SKM-1 treated with dmso at 0.1 percent for 144 hours (cell line): ENCODE measurements around the gene TMEM258.

Experiments
- DNase-seq: peaks from one replicate; lab custom pipeline; 2025; ENCODE audit not compliant: unreplicated experiment; lab: John Stamatoyannopoulos, UW

Gene TMEM258

GRCh38 chr11:61744609-61745156 is 47.7 kb downstream of the TMEM258 start:
- DNase-seq, result no peak

- no peak for DNase-seq
Observed at GRCh38 chr11:61744181-61744580, 48.2 kb downstream of the TMEM258 start.

GRCh38 chr11:61743486-61744095 is 48.8 kb downstream of the TMEM258 start:
- DNase-seq, result no peak

DNA sequence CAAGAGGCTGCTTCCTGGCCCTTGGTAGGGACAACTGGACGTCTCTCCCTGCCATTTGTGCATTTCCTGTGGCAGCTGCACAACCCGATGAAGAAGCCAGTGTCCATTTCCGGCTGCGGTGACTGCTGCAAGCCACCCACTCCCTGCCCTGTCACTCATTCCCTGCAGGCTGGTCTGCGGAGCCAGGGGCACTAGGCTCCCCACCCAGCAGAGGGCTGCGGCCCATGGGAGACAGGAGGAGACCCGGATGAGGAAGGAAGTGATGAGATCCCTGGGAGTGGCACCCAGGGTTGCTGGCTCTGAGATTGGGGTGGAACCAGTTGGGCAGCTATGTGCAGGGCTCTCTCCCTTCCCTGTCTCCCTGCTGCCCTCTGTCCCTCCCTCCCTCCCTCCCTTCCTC is 50.0 kb downstream of the TMEM258 start:
- no peak for DNase-seq

- no peak for DNase-seq
Observed at GRCh38 chr11:61739966-61740365, 52.4 kb downstream of the TMEM258 start.

DNA sequence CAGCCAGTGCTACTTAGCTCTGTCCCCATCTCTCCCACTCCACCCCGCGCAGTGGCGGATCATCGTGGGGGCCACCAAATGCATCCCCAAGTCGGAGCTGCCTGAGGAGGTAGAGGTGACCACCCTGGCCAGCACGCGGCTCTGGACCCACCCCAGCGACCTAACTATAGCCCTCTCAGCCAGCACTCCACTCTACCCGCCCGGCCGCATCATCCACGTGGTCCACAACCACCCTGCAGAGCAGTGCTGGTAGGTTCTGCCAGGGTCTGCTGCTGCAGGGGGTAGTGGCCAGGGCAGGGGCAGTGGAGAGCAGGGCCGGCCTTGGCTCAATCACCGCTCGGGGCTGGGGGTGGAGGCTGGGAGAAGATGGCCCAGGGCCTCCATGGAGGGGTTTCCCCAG is 53.0 kb downstream of the TMEM258 start:
- no peak for DNase-seq
